Astrocyte of the spinal cord (primary cell): ENCODE results near the gene KRT78.

Source experiments
- DNase-seq: peaks from one replicate; pipeline ENCODE4 v3.0.0; 2011; ENCODE audit warnings: low read depth, low spot score
- H3K4me3 ChIP-seq: 2 replicates; pipeline ENCODE4 v1.5.1; 2011; ENCODE audit warnings: low read depth, mild to moderate bottlenecking, low read length, moderate library complexity
- CTCF ChIP-seq: IDR thresholded peaks from 2 replicates; pipeline ENCODE4 v1.5.1; 2012; ENCODE audit warnings: low read depth, mild to moderate bottlenecking, low read length, inconsistent platforms
- in situ Hi-C: cut with HindIII; loops from 2 replicates; pipeline ENCODE4 v1.10.0; 2017; ENCODE audit warnings: low sequenced_read_pairs

The KRT78 gene

GRCh38 chr12:52871291-52872039 lies 22.7 kb upstream of the KRT78 start:
- DNase-seq = peak; percentile 76
- no peak for TF ChIP-seq CTCF
- in situ Hi-C loops = no loop called here
- H3K4me3 ChIP-seq = no peak overlapping the region

- peak; percentile 77 for TF ChIP-seq CTCF
- DNase-seq = peak; percentile 29
- in situ Hi-C loops = no loop called here
- H3K4me3 ChIP-seq = no peak overlapping the region
Observed at GRCh38 chr12:52870361-52871290, 21.8 kb upstream of the KRT78 start.

GRCh38 chr12:52867642-52868041 lies 18.8 kb upstream of the KRT78 start:
- no peak for TF ChIP-seq CTCF
- no peak overlapping the region for H3K4me3 ChIP-seq
- in situ Hi-C loops = no loop called here
- DNase-seq = no peak

GRCh38 chr12:52867152-52867551 lies 18.4 kb upstream of the KRT78 start:
- DNase-seq = no peak
- no peak for TF ChIP-seq CTCF
- in situ Hi-C loops = no loop called here
- H3K4me3 ChIP-seq = no peak overlapping the region

GRCh38 chr12:52865090-52865944 lies 16.5 kb upstream of the KRT78 start:
- DNase-seq = peak; percentile 66
- in situ Hi-C loops = no loop called here
- H3K4me3 ChIP-seq = no peak overlapping the region
- peak; percentile 95 for TF ChIP-seq CTCF

GRCh38 chr12:52862023-52862422 lies 13.2 kb upstream of the KRT78 start:
- DNase-seq = no peak
- H3K4me3 ChIP-seq = no peak overlapping the region
- in situ Hi-C loops = no loop called here
- no peak for TF ChIP-seq CTCF
